WERI-Rb-1 (cell line): Measurements from ENCODE around the gene TRAK2.

Experiments used
- DNase-seq: peaks from one replicate; pipeline ENCODE4 v3.0.0-alpha.2; 2020
- H3K27ac ChIP-seq: fragments of 250-450 bp; sonication (Bioruptor Pico); 2 replicates; pipeline ENCODE4 v1.5.1; 2020; ENCODE audit warnings: mild to moderate bottlenecking, moderate library complexity
- H3K27me3 ChIP-seq: fragments of 250-450 bp; sonication (Bioruptor Pico); 2 replicates; pipeline ENCODE4 v1.5.1; 2021; ENCODE audit warnings: mild to moderate bottlenecking, low read depth, moderate library complexity; ENCODE audit not compliant: insufficient read depth, severe bottlenecking
- H3K36me3 ChIP-seq: fragments of 250-450 bp; sonication (Bioruptor Pico); 2 replicates; pipeline ENCODE4 v1.5.1; 2020; ENCODE audit warnings: mild to moderate bottlenecking, moderate library complexity
- H3K4me3 ChIP-seq: 2 replicates; pipeline ENCODE4 v1.5.1; 2011; ENCODE audit warnings: low read depth, mild to moderate bottlenecking, control low read depth, low read length
- H3K9me3 ChIP-seq: fragments of 250-450 bp; sonication (Bioruptor Pico); 2 replicates; pipeline ENCODE4 v1.5.1; 2021; ENCODE audit warnings: mild to moderate bottlenecking, moderate library complexity; ENCODE audit not compliant: severe bottlenecking
- TF ChIP-seq, protein P1 (sequence below): IDR thresholded peaks from 2 replicates; pipeline ENCODE4 v1.5.1; 2011; ENCODE audit warnings: low read depth, mild to moderate bottlenecking, control low read depth, inconsistent platforms, low read length

The TRAK2 gene

DNA sequence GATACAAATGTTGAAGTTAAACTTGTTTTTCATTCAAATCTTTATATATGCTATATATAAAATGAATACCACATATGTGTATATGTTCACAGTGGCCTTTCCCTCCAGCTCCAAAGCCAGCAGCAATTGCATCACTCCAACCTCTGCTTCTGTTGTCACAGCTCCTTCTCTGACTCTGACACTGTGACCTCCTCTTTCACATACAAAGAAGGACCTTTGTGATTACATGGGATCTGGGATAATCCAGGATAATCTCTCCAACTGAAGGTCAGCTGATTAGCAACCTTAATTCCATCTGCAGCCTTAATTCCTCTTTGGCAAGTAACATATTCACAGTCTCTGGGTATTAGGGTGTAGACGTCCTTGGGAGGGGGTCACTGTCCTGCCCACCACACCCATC, 102.5 kb downstream of the TRAK2 start:
- TF ChIP-seq, protein P1, sequence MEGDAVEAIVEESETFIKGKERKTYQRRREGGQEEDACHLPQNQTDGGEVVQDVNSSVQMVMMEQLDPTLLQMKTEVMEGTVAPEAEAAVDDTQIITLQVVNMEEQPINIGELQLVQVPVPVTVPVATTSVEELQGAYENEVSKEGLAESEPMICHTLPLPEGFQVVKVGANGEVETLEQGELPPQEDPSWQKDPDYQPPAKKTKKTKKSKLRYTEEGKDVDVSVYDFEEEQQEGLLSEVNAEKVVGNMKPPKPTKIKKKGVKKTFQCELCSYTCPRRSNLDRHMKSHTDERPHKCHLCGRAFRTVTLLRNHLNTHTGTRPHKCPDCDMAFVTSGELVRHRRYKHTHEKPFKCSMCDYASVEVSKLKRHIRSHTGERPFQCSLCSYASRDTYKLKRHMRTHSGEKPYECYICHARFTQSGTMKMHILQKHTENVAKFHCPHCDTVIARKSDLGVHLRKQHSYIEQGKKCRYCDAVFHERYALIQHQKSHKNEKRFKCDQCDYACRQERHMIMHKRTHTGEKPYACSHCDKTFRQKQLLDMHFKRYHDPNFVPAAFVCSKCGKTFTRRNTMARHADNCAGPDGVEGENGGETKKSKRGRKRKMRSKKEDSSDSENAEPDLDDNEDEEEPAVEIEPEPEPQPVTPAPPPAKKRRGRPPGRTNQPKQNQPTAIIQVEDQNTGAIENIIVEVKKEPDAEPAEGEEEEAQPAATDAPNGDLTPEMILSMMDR: no peak
- Histone ChIP-seq H3K27ac (peak overlapping the region; percentile 72), H3K36me3 (no peaks in the 10 kb centered on the region), H3K4me3 (no peak overlapping the region), H3K9me3 (no peaks in the 10 kb centered on the region), H3K27me3 (no peaks in the 10 kb centered on the region)
- peak; percentile 70 for DNase-seq

DNA sequence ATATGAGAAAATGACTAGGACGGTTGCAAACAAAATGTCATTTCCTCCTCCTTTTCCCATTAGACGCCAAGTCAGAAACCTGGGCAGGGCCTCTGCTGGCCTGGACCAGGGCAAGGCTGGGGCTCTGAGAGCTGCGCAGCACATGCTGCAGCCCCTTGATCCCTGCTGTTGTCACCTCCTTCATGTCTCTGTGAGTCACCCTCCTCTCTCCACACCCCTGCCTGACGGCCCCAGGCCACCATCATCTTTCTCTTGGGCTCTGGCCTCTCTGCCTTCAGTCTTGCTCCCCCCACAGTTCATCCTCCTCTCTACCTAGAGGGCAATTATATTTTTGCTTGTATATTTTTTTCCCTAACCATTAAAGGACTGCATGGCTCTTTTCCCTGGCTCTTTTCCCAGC, 104.1 kb downstream of the TRAK2 start:
- Histone ChIP-seq H3K27ac (peak overlapping the region; percentile 83), H3K4me3 (no peak overlapping the region), H3K36me3 (no peaks in the 10 kb centered on the region), H3K9me3 (no peaks in the 10 kb centered on the region), H3K27me3 (no peaks in the 10 kb centered on the region)
- TF ChIP-seq, protein P1: no peak
- peak; percentile 28 for DNase-seq

DNA sequence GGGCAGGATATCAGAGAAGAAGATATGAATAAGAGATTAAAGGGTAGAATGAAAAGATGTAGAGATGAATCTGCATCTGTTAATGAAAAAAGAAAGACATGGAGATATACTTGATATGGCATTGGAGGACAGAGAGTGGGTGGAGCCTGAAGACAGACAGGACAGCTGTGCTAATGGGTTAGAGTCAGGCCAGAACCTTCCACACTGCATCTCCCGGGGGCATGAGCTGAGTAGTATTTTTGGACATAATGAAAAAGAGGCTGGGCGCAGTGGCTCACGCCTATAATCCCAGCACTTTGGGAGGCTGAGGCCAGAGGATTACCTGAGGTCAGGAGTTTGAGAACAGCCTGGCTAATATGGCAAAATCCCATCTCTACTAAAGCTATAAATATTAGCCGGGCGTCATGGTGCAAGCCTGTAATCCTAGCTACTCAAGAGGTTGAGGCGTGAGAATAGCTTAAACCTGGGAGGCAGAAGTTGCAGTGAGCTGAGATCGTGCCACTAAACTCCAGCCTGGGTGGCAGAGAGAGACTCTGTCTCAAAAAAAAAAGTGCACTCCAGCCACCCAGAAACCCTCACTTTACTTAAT, 105.5 kb downstream of the TRAK2 start:
- Histone ChIP-seq H3K27ac (peak overlapping the region; percentile 83), H3K27me3 (no peaks in the 10 kb centered on the region), H3K9me3 (no peaks in the 10 kb centered on the region), H3K36me3 (no peaks in the 10 kb centered on the region), H3K4me3 (peak overlapping the region; percentile 22)
- TF ChIP-seq, protein P1: no peak
- DNase-seq: peak; percentile 84

DNA sequence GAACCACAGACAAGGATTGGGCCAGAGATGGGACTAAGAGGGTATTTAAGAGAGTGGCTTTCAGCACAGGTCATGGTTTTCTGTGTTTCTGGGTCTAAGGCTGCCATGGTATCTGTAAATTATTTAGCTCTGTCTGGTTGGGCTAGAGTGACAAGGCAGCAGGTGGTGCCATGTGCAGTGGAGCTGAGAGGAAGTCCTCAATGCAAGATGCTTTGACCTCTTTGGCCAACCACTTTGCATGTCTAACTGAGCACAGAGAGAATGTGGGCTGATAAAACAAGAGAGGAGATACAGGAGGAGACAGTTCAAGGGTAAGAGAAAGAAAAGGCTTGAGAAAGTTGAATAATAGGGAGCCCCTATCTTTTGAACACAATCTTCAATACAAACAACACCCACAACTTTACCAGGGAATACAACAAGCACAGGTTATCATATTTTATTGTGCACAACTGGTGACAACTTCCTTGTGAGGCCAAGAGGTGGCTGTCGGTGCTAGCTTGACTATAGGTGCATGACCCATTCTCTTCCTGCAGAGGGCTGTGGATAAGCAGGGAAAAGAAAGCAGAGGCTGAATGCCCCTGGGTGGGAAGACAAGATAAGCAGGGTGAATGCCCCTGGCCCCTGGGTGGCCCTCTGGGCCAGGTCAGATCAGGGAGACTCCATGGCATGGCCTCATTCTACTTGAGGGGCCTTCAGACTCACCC, 106.4 kb downstream of the TRAK2 start:
- Histone ChIP-seq H3K36me3 (no peaks in the 10 kb centered on the region), H3K4me3 (no peak overlapping the region), H3K27ac (peak overlapping the region; percentile 74), H3K9me3 (no peaks in the 10 kb centered on the region), H3K27me3 (no peaks in the 10 kb centered on the region)
- TF ChIP-seq, protein P1: peak; percentile 42; the same call in 1 of the 2 replicates
- peak; percentile 36 for DNase-seq

DNA sequence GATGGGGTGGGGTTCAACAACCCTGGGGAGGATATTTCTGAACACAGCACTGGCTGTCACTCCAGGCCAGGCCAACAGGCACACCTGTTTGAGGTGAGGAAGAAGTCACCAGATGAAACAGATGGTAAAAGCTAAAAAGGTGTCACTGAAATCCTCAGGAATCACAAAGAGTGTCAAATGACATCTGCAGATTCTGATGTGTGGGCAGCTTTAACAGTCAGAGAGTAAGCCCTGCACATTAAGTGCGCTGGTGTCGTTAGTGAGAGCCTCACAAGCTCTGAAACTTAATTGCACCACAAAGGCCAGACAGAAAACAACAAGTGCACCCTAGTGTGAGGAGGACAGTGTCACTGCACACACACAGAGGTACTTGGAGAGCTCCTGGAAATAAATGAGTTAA, 107.7 kb downstream of the TRAK2 start:
- peak overlapping the region; percentile 74 for H3K27ac ChIP-seq
- no peaks in the 10 kb centered on the region for H3K27me3 ChIP-seq
- peaks cover 3% of the 10 kb centered on the region for H3K9me3 ChIP-seq
- no peaks in the 10 kb centered on the region for H3K36me3 ChIP-seq
- TF ChIP-seq, protein P1: no peak
- no peak overlapping the region for H3K4me3 ChIP-seq
- peak; percentile 66 for DNase-seq
